Upper lobe of right lung (tissue), 1 donor: ENCODE results near the gene KLHL4. TPM values are rescaled to one million over a fixed set of nuclear protein-coding genes. Genes with fewer than 3 reads are reported as not detected.
"Not testable (repeated sequence)": the region's sequence is repeated elsewhere in the genome, so short reads cannot be mapped to it uniquely, and the experiment has no call there.

Source experiments
- ATAC-seq: fragments of 200-7000 bp; cut with Tn5 transposase; one replicate; pipeline ENCODE4 v1.9.1; 2020; ENCODE audit warnings: mild to moderate bottlenecking, moderate library complexity
- DNase-seq: peaks from one replicate; pipeline ENCODE4 v3.0.0-alpha.2; 2020
- H3K27ac ChIP-seq: fragments of 200-600 bp; one replicate; pipeline ENCODE4 v1.8.0; 2022
- H3K27me3 ChIP-seq: fragments of 200-600 bp; one replicate; pipeline ENCODE4 v1.8.0; 2022; ENCODE audit warnings: mild to moderate bottlenecking
- H3K36me3 ChIP-seq: fragments of 200-600 bp; one replicate; pipeline ENCODE4 v1.8.0; 2022
- H3K4me1 ChIP-seq: fragments of 200-600 bp; one replicate; pipeline ENCODE4 v1.8.0; 2022
- H3K4me3 ChIP-seq: fragments of 200-600 bp; one replicate; pipeline ENCODE4 v1.8.0; 2022; ENCODE audit warnings: mild to moderate bottlenecking
- H3K9me3 ChIP-seq: fragments of 200-600 bp; one replicate; pipeline ENCODE4 v1.8.0; 2022
- CTCF ChIP-seq: fragments of 200-600 bp; IDR thresholded peaks from one replicate; pipeline ENCODE4 v1.8.0; 2022; ENCODE audit warnings: antibody characterized with exemption
- intact Hi-C: fragments of 100-400 bp; cut with DNase I; formaldehyde crosslinking; loops from one replicate; pipeline ENCODE4 v1.11.0; 2022
- long read RNA-seq: library from polyadenylated mRNA; unstranded; transcript quantifications from one replicate; pipeline ENCODE4 v2.0.0, GENCODE V29; 2021
- total RNA-seq: library from RNA; stranded (reverse); fragmentation: NEBNext Ultra II Directional; extraction: Animal tissue kit (Norgen Biotek cat#: 25700); gene quantifications from one replicate; pipeline ENCODE4 v1.2.1, GENCODE V29; 2021
- donor health status: DM: no; HTN: yes; CAD: no; lungs with severe emphysema.

Gene KLHL4
- total RNA-seq = 1.0 TPM
- long read RNA-seq, full-length matches to known transcripts = 2 of 2 reads
- long read RNA-seq, partial matches to known transcripts = 0 of 2 reads
- long read RNA-seq, other reads (novel, unspliced or antisense) = 0 of 2 reads

- ATAC-seq = no peak
- Histone ChIP-seq H3K27me3 (no peaks in the 10 kb centered on the region), H3K4me3 (peak within 1 kb of the TSS; percentile 19), H3K9me3 (no peaks in the 10 kb centered on the region), H3K27ac (no peak within 1 kb of the TSS), H3K36me3 (no peaks in the 10 kb centered on the region), H3K4me1 (no peaks in the 10 kb centered on the region)
- TF ChIP-seq CTCF = no peak
- no peak for DNase-seq
- intact Hi-C loops = no loop called here
Observed at GRCh38 chrX:87517571-87518141, at the start of gene KLHL4. Gene KLHL4 (plus strand): TSS chrX:87517802. CDS start chrX:87517894, 92 bp downstream.

DNA sequence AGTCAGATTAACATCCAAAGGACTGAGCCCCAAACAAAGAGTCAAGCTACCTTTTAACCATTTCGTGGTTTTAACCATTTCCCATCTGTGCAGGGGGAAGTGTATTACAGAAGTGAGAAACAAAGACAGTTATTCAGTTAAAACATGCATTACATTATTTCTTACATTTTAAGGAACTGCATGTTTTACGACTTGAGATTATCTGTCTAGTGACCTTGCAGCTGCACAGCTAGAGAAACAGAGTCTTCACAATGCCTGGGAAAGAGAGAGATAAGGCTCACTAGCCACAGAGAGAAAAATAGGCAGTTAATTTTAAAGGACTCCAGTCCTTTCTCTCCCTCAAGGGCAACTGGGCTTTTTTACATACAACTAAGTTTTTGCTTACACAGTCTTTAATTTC, 48.7 kb upstream of the KLHL4 start:
- Histone ChIP-seq H3K9me3 (no peaks in the 10 kb centered on the region), H3K27me3 (no peaks in the 10 kb centered on the region), H3K4me3 (no peak overlapping the region), H3K27ac (no peak overlapping the region), H3K4me1 (no peaks in the 10 kb centered on the region), H3K36me3 (no peaks in the 10 kb centered on the region)
- DNase-seq (no peak), ATAC-seq (no peak)
- TF ChIP-seq CTCF = no peak
- intact Hi-C loops = no loop called here

- no peak for ATAC-seq
- H3K27ac ChIP-seq = no peak overlapping the region
Observed at GRCh38 chrX:87475793-87476192, 41.8 kb upstream of the KLHL4 start.

GRCh38 chrX:87478703-87479102, 38.9 kb upstream of the KLHL4 start:
- H3K27ac ChIP-seq, H3K4me3 ChIP-seq, DNase-seq, H3K36me3 ChIP-seq, H3K27me3 ChIP-seq, ATAC-seq, intact Hi-C loops, H3K9me3 ChIP-seq, H3K4me1 ChIP-seq: not testable (repeated sequence)

More at GRCh38 chrX:87475793-87476192, 41.8 kb upstream of the KLHL4 start:
- Histone ChIP-seq H3K36me3 (no peaks in the 10 kb centered on the region), H3K27me3 (no peaks in the 10 kb centered on the region), H3K9me3 (no peaks in the 10 kb centered on the region), H3K4me1 (no peaks in the 10 kb centered on the region), H3K4me3 (no peak overlapping the region)
- no peak for DNase-seq
- no peak for TF ChIP-seq CTCF
- intact Hi-C loops = no loop called here

DNA sequence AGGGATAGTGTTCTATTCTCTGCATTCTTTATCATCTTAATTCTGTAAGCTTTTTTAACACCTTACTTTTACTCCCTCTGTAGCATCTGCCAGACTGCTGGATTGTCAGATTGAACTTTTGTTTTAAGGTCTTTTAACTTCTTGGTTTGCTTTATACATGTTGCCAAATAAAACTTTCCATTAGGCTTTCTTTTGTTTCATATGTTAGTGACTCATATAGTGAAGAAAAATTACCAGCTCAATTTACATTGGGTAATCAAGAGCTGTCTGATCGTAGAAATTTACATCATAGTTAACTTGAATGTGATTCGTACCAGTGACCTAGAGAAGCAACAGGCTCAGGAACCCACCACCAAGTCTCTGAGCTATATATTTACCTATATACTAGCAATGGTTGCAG, 28.5 kb upstream of the KLHL4 start:
- Histone ChIP-seq H3K36me3 (no peaks in the 10 kb centered on the region), H3K4me1 (no peaks in the 10 kb centered on the region), H3K27me3 (no peaks in the 10 kb centered on the region), H3K4me3 (no peak overlapping the region), H3K9me3 (no peaks in the 10 kb centered on the region), H3K27ac (no peak overlapping the region)
- no peak for DNase-seq
- intact Hi-C loops = no loop called here
- no peak for TF ChIP-seq CTCF
- no peak for ATAC-seq

DNA sequence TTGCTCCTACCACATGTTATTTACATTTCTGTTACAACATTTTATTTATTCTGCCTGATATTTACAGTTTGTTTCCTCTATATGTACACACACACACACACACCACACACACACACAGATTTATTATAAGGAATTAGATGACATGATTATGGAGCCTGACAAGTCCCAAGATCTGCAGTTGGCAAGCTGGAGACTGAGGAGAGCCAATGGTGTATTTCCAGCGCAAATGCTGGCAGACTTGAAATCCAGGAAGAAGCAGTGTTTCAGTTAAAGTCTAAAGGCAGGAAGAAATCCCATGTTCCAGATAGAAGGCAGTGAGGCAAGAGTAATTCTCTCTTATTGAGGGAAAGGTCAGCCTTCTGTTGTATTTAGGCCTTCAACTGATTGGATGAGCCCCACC, 1.8 kb upstream of the KLHL4 start:
- H3K4me3 ChIP-seq = no peak overlapping the region
- H3K27ac ChIP-seq = no peak overlapping the region
- no peaks in the 10 kb centered on the region for H3K9me3 ChIP-seq
- ATAC-seq (no peak), DNase-seq (no peak)
- H3K27me3 ChIP-seq = no peaks in the 10 kb centered on the region
- intact Hi-C loops = no loop called here
- no peaks in the 10 kb centered on the region for H3K36me3 ChIP-seq
- no peaks in the 10 kb centered on the region for H3K4me1 ChIP-seq
- TF ChIP-seq CTCF = no peak
